ENCODE results near the gene MEIOSIN. TPM values are rescaled to one million over a fixed set of nuclear protein-coding genes. Genes with fewer than 3 reads are reported as not detected.
A peak's percentile ranks its signal among the peaks of the same experiment; 100 is the strongest.
"Not testable (repeated sequence)": the region's sequence is repeated elsewhere in the genome, so short reads cannot be mapped to it uniquely, and the experiment has no call there.

MEIOSIN gene, protein sequence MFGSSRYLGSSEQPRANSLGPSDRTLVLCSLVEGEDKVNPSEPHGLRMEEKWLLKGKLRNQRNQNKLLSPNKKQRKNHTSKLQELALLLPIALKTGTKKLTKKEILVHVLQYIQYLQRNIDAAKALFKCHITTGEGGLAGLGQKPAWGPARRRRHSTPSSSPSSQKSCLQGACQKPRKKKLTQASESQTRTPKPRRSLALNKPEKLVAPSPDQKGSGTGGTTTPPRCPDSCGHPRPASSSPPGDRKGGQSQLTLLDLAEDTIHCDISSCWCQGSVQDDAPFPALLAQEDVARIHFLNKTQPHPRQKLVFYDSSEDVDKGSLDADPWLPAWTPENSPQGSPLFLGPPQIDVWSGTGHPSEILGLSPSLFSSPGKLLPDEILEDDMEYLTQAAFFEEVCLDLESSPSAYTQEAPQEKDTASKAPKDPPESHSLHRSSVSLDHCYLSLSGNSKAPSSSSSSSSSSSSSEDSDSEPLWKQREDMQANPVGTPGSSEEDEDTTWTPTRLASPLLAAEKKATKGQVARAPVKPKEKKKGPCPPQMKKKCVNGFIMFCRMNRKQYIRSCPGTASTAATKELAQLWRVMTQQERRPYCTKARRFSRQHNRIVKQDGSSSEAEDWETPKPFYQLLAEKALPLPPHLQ
- not detected in 2 replicates for total RNA-seq

DNA sequence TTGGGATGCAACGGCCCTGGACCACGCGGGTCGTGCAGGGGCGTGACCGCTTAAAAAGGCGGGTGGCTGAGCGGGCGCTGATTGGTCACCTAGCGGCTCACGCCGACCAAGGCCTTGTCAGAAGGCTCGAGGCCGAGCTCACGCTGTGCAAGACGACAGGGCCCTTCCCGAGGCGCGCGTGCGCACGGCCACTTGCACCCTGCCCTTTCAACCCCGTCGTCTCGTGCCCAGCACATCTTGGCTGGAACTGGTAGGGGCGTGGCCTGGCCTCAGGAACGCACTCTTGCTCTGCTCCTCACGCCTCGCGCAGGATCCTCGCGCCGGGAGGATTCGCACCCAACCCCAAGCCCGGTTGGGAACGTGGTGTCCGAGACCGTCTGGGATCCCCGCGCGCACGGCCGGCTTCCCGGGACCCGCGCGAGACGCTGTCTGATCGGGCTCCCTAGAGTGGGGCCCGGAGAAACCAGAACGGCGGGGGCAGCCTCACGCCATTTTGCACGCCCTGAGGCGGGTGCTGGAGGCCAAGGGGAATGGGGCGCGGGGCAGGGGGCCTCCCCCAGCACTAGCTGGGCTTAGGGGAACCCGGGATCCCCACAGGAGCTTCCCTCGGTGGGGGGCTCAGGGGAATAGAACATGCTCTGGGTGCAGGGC is at the start of gene MEIOSIN:
Gene MEIOSIN (plus strand): TSS at position 280 of the 651 bp plus-strand sequence. CDS start 1,938 bp downstream, outside the sequence.
- no peak for DNase-seq

DNA sequence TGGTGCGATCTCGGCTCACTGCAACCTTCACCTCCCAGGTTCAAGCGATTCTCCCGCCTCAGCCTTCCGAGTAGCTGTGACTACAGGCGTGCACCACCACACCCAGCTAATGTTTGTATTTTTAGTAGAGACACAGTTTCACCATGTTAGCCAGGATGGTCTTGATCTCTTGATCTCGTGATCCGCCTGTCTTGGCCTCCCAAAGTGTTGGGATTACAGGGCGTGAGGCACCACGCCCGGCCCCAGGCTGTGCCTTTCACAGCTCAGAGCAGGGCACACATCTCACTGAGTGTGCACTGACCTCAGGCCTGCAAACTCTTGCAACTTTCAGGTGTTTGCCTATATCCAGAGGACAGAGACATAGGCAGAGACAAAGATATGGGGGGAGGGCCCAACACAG is 48.2 kb upstream of the MEIOSIN start:
- not testable (repeated sequence) for DNase-seq

DNA sequence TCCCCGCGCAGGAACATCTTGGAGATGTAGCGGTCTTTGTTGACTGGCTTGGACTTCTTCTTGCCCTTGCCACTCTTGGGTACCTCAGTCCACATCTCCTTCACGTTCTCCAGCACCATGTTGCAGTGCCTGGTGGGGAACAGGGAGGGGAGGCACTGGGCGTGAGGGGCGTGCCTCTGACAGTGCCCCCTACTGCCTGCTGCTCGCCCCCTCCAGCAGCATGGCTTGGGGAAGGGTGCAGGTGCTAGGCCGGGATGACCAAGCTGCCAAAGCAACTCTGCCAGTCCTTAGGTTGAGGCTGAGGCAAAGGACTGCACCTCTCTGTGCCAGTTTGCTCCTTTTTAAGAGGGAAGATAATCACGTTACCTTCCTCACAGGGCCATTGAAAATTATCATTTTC is 45.6 kb upstream of the MEIOSIN start:
- DNase-seq: no peak

DNA sequence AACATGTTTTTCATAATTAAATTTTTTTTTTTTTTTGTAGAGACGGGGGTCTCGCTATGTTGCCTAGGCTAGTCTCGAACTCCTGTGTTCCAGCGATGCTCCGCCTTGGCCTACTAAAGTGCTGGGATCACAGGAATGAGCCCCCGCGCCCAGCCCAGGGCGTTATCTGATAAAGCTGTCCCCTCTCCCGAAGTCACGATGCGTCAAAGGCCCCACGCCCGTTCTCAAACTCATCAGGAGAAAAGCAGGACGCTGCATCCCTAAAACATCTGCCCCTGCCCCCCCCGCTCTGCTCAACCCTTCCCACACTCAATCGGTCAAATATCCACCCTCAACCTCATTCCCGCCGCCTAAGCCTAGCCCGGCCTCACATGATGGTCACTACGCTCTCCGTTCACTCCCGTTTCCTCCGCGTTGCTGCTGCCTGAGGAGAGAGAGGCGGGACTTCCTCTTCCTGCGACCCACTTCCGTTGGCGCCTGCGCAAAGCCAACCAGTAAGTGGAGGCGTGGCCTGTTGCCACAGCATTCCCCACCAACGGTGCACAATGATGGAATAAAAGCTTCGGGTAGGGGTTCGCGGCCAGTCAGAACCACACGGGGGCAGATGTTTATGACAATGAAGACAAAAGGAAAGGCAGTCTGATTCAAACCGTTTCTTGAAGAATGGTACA is 41.6 kb upstream of the MEIOSIN start, which contains the start of gene SNRPD2:
Gene SNRPD2 (minus strand): TSS at position 438 of the 671 bp plus-strand sequence. CDS start 65 bp downstream, at position 373.
- DNase-seq: peak; percentile 97

DNA sequence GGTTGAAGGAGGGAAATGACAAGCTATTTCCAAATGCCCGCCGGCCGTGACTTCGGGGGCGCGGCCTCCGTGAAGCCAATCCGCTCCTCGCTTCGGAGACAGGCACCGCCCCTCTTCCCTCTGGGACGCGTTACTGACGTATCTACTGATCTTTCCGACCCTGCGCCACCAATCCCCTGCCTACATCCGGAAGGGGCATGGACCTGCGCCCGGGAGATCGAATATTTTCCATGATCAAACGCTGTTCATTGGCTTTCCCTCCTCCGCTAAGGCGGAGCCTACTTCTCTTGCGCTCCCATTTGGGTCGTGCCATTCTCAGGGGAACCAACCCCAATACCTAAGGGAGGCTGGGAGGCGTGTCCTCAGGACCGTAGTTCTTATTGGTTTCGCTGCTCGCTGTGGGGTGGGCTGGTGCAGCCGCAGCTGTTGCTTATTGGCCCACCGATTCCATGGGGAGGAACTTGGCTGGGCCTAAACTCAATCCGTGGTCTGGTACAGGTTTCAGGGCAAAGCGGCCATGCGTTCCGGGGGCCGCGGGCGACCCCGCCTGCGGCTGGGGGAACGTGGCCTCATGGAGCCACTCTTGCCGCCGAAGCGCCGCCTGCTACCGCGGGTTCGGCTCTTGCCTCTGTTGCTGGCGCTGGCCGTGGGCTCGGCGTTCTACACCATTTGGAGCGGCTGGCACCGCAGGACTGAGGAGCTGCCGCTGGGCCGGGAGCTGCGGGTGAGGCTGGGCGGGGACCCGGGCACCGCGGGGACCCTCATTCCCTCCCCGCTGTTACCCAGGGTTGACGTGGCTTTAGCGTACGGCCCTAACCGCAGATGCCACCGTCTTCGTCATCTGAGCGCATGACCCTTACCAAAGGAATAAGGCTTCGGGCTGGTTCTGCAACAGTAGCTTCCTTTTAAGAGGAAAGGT is 40.8 kb upstream of the MEIOSIN start, which contains the start of gene QPCTL:
Gene QPCTL (plus strand): TSS at position 480 of the 919 bp plus-strand sequence. CDS start 38 bp downstream, at position 518.
- peak; percentile 100 for DNase-seq

DNA sequence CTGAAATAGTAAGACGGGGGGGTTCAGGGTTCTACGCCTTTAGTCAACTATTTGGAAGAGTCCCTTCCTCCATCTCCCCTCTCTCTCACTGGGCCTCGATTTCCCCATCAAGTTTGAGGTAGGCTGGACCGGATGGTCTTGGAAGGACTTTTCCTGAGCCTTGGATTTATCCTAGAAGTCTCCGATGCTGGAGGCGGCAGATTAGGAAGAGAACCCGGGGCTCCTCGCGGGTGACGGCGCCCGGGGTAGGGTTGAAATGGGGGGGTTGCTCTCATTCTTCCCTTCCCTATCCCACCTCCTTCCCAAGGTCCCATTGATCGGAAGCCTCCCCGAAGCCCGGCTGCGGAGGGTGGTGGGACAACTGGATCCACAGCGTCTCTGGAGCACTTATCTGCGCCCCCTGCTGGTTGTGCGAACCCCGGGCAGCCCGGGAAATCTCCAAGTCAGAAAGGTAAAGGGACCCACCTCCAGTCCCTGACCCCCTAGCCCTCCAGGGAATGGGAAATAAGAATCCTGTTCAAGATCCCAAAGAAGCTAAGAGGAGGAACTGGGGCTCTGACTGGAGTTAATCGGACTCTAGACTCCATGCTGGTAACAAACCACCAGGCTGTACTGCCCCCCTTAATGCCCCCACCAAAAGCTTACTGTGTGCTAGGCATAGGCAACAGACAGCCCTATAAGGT is 40.0 kb upstream of the MEIOSIN start:
- DNase-seq: peak; percentile 86

DNA sequence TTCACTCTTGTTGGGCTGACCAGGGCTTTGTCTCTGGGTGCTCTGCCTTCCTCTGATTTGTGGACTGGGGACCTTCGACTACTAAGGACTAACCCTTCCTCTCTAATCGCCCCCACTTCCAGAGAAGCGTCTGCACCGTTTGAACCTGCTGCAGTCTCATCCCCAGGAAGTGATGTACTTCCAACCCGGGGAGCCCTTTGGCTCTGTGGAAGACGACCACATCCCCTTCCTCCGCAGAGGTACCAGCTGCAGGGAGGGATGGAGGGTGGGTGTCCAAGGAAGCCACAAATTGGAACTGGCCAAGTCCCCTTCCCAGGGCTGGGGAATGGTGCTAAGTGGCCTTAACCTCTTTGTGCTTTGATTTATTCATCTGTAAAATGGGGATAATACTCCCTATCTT is 31.6 kb upstream of the MEIOSIN start:
- no peak for DNase-seq

DNA sequence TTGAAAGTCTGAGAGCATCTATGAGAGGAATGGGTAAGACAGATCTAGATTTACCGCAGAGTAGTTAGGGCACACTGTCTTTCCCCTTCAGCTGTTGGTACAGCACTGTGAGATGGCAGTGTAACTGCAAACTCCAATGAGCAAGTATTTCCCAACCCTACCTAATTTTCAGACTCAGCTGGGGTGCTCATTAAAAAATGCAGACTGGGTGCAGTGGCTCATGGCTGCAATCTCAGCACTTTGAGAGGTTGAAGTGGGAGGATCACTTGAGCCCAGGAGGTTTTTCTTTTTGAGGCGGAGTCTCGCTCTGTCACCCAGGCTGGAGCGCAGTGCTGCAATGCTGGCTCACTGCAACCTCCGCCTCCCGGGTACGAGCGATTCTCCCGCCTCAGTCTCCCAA is 28.1 kb upstream of the MEIOSIN start:
- no peak for DNase-seq

DNA sequence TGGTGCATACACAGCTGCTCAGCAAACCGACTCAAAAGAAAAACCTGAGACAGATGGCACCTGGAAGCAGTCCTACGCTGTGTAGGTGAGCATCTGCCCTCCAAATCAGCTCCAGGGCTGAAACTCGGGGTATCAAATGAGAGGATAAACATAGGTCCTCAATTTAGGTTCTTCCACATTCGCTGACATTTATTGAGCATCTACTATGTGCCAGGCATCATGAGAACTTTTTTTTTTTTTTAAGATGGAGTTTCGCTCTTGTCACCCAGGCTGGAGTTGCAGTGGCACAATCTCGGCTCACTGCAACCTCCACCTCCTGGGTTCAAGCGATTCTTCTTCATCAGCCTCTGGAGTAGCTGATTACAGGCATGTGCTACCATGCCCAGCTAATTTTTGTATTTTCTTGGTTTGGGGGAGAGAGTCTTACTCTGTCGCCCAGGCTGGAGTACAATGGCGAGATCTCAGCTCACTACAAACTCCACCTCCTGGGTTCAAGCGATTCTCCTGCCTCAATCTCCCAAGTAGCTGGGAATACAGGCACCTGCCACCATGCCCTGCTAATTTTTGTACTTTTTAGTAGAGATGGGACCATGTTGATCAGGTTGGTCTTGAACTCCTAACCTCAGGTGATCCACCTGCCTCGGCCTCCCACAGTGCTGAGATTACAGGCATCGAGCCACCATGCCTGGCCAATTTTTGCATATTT is 27.4 kb upstream of the MEIOSIN start:
- no peak for DNase-seq

DNA sequence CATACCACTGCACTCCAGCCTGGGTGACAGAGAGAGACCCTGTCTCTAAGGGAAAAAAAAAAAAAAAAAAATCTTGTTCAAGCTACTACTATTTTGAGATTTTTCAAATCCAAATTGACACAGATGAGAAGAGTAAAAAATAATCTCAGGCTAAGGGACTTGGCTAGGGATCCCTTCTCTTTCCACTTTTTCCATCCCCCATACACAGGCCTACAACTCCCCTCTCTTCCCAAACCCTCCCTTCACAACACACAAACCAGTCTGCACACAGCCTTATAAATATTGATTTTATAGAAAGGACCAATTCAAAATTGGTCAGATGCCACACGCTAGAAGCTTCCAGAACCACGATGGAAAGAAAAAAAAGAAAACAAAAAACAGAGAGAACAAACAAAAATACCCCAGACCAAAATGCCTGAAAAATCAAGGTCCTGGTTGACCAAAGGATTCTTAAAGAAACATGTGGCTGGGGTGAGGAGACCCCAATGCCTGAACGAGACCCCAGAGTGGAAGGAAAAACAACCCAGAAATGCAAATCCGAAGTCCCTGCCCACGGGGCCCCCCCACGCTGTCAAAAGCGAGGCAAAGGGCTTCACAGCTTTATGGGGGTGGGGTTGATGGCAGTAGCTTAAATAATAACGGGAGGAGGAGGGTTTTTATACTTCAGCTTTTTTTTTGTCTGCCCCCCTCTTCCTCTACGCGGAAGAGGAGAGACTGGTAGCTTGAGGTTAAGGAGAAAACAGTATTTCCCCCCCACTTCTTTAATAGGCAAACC is 22.7 kb upstream of the MEIOSIN start:
- DNase-seq: no peak

DNA sequence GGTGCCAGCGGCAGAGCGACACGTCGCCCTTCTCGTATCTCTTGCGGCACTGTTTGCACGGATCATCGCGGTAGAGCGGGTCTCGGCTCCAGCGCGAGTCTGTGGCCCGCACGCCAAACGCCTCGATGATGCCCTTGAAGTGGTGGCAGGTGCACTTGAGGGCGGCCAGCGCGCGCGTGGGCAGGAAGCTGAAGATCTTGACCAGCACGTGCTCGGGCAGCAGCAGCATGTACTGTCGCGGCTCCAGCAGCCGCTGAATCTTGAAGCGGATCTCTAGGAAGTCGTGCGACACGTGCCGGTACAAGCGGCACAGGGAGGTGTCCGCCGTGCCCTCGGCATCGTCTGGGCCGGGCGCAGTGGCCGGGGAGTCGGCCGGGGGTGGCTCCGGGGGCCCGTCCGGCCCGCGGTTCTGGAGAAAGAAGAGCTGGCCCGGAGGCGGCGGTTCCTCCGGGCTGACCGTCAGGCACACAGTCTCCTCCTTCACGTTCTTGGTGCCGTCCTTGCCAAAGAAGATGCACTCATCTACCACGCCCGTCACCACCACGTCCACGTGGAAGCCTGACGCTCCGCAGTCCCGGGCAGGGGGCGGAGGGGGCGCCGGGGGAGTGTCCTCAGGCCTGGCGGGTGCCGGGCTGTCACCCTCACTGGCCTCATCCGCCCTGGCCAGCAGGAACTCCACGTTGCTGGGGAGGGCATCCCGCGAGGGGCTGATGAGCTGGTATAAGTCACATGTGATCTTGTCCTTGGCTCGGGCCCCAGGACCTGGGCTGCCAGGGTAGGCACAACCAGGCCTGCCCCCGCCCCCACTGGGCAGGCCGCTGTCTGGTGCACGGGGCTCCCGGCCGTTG is 21.2 kb upstream of the MEIOSIN start:
- DNase-seq: no peak

DNA sequence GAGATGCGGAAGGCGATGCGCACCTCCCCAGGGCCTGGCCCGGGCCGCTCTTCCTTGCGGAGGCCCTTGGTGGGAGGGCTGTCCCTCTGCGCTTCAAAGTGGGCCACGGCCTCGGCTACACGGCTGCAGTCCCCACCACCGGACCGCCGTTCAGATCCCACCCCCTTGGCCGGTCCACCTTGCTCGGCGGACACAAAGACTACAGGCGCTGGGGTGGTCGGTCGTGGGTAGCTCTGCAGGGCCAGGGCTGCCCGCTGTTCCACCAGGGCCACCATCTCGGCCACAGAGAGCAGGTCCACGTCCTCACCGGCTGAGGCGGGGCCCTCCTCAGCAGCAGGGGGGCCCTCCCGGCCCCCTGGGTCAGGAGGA is 20.6 kb upstream of the MEIOSIN start:
- DNase-seq: no peak

DNA sequence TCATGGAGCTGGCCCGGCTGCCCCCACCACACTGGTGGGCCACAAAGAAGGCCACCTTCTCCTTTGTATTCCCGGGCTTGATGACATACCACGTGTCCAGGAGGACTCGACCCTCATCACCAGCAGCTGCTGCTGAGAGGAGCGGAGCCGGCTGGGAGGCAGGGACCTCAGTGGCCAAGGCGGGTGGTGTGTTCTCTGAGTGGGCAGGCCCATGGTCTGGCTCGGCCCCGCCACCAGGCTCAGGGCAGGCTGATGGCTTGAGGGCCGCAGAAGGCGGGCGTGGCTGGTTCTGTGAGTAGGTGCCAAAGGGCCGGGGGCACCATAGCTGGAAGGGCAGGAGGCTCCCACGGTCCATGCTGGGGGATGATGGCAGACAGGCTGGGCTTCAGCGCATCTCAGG is 20.1 kb upstream of the MEIOSIN start:
- DNase-seq: no peak

DNA sequence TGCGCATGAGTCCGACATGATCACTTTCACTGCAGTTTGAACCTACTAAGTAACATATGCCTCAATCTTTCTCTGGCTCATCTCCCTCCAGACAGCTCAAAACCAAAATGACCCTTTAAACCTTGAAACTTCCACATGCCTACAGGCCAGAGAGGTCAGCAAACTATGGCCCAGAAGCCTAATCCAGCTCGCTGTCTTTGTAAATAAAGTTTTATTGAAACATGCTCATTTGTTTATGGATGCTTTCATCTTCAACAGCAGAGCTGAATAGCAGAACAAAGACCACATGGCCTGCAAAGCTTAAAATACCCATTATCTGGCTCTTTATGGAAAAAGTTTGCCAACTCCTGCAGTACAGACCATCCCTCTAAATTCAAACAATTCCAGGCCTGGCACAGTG is 18.1 kb upstream of the MEIOSIN start:
- no peak for DNase-seq

DNA sequence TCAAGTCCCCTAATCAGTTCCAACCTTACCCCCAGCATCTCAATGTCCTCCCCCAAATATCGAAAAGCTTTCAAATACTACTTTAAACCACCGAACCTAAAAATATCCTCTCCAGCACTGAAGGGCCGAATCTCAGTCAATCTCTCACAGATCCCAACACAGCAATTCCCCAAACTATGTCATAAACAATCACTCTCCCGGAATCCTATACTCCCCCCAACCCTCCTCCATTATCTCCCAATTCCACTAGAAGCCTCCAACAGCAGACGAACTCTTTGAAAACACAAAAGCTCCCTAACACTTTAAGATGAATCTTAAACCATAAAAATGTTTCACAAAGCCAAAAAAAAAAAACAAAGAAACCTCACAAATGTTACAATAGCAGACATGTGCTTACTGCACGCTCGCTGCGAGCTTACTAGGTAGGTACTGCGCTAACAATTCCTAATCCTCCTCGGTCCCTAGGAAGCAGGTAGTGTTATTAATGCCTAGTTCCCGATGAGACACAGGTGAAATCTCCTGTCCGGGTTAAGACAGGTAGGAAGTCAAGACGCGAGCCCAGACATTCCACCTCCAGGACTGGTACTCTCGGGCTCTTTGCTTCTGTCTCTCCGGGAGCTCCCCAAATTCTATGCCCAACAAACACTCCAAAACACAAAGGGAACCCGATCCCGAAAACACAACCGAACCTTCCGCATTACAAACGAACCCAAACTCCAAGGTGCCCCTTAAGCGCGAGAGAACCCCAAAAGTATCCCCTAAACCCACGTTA is 16.7 kb upstream of the MEIOSIN start:
- DNase-seq: peak; percentile 47

DNA sequence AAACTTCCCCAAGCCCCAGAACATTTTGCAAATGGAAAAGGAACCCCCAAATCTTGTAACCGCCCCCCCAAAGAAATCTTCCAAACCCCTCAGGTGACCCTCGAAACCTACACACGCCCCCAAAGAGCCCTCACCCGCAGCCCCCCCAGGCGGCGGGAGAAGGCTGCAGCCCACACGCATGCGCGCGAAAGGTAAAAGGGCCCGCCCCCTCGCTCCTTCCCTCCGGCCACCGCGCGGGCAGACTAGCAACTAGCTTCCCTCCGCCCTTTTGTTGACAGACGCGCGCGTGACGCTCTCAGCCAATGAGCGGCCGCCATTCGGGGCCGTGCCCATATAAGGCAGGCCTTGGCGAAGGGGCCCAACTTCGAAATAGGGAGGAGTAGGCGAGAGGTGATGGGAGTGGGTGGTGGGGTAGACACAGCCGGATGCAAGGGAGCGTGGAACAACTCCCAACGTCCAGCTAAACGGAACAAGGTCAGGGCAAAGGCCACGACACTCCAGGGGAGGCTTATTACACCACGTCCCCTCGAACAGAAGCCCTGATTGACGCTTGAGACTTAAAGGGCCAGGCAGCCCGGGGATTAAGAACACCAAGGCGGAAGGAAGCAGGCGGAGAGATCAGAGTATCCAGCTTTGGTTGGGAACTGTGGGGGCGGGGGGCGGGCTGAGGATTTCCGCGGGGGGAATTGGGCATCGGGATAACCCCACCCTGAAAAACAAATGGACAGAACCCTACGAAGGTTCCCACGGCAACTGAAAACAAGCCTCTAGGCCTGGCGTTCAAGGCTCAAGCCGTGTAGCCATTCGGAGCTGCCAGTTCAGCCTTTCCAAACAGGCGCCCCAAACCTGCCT is 15.9 kb upstream of the MEIOSIN start:
- DNase-seq: peak; percentile 100
